ENCODE data around the gene TSPAN3. TPM values are rescaled to one million over a fixed set of nuclear protein-coding genes. Genes with fewer than 3 reads are reported as not detected.

TSPAN3 gene
- total and polyA plus RNA-seq, 3 donors from 2014 or later = 197 to 226 (median 223) TPM

GRCh38 chr15:77027111-77027696 lies 43.7 kb downstream of the TSPAN3 start:
- TF ChIP-seq CTCF (IDR thresholded peaks at IDR 0.05) (no peak), POLR2A (IDR thresholded peaks at IDR 0.05) (no peak)
- H3K36me3 ChIP-seq (ENCODE audit: low read depth, missing control alignments) = no peaks in the 10 kb centered on the region
- H3K27ac ChIP-seq = no peak overlapping the region
- DNase-seq = no peak
- no peaks in the 10 kb centered on the region for H3K9me3 ChIP-seq
- intact Hi-C loops (cut with DNase I; ENCODE audit: low total_unique reads) = no loop called here
- WGBS, 2 donors = 58 to 69% methylated on average over 2 to 12 of the region's 12 CpGs
- no peaks in the 10 kb centered on the region for H3K27me3 ChIP-seq
- no peak overlapping the region for H3K4me3 ChIP-seq
- H3K4me1 ChIP-seq = peaks cover 12% of the 10 kb centered on the region

GRCh38 chr15:77026501-77027110 lies 44.3 kb downstream of the TSPAN3 start:
- no peaks in the 10 kb centered on the region for H3K9me3 ChIP-seq
- WGBS, 2 donors = 92 to 94% methylated on average over 3 to 11 of the region's 12 CpGs
- no peak for DNase-seq
- no peaks in the 10 kb centered on the region for H3K36me3 ChIP-seq (ENCODE audit: low read depth, missing control alignments)
- TF ChIP-seq CTCF (IDR thresholded peaks at IDR 0.05) = no peak
- no peak for TF ChIP-seq POLR2A (IDR thresholded peaks at IDR 0.05)
- H3K4me3 ChIP-seq = no peak overlapping the region
- no peak overlapping the region for H3K27ac ChIP-seq
- no peaks in the 10 kb centered on the region for H3K27me3 ChIP-seq
- intact Hi-C loops (cut with DNase I; ENCODE audit: low total_unique reads) = no loop called here
- peaks cover 12% of the 10 kb centered on the region for H3K4me1 ChIP-seq

GRCh38 chr15:77025941-77026411 lies 44.9 kb downstream of the TSPAN3 start:
- intact Hi-C loops (cut with DNase I; ENCODE audit: low total_unique reads) = no loop called here
- no peak for DNase-seq
- Histone ChIP-seq H3K36me3 (ENCODE audit: low read depth, missing control alignments) (no peaks in the 10 kb centered on the region), H3K9me3 (no peaks in the 10 kb centered on the region), H3K27me3 (no peaks in the 10 kb centered on the region), H3K4me1 (peaks cover 12% of the 10 kb centered on the region), H3K27ac (no peak overlapping the region), H3K4me3 (no peak overlapping the region)
- TF ChIP-seq POLR2A (IDR thresholded peaks at IDR 0.05) = no peak
- TF ChIP-seq CTCF (IDR thresholded peaks at IDR 0.05) = no peak
- WGBS, 2 donors = 92 to 95% methylated on average over 4 of the region's 4 CpGs

DNA sequence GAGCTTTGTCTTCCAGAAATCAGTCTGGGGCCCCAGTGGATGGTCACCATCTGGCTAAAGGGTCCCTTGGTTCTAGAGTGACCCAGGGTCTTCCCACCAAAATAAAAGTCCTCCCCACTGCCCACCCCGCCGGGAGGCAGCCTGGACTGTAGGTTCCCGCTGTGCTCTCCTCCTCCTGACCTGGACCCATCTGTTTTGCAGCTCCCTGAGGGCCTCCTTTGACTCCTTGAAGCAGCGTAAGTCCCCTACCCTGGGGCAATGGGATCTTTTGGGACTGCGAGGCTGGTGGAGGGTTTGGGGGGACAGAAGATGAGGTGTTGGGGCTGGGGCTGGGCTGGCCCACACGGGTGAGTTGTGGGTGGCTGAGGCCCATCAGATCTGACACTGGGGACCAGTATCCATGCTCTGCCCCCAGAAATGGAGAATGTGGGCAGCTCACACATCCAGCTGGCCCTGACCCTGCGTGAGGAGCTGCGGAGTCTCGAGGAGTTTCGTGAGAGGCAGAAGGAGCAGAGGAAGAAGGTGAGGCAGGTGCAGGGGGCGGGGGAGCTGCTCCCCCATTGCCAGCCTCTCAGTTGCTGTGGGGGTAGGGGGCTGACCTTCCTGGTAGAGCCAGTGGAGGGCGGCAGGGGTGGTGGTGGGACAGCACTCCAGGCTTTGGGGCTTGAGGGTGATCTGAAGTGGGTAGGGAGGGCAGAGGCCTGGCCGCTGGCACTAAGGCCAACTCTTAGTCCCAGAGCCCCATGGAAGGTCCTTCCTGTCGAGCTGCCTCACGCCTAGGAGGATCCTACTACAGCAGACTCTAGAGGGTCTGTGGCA lies 45.6 kb downstream of the TSPAN3 start:
- no peaks in the 10 kb centered on the region for H3K27me3 ChIP-seq
- no peaks in the 10 kb centered on the region for H3K36me3 ChIP-seq (ENCODE audit: low read depth, missing control alignments)
- intact Hi-C loops (cut with DNase I; ENCODE audit: low total_unique reads) = no loop called here
- no peak overlapping the region for H3K4me3 ChIP-seq
- TF ChIP-seq CTCF (IDR thresholded peaks at IDR 0.05) (no peak), POLR2A (IDR thresholded peaks at IDR 0.05) (no peak)
- H3K27ac ChIP-seq = no peak overlapping the region
- peaks cover 12% of the 10 kb centered on the region for H3K4me1 ChIP-seq
- WGBS, 2 donors = 93 to 94% methylated on average over 14 to 15 of the region's 15 CpGs
- H3K9me3 ChIP-seq = no peaks in the 10 kb centered on the region
- no peak for DNase-seq
